ENCODE data around the gene CDHR4. TPM values are rescaled to one million over a fixed set of nuclear protein-coding genes. Genes with fewer than 3 reads are reported as not detected.

Gene CDHR4
- total RNA-seq, 2 experiments from 2014 or later = 0.32 TPM; not detected in 1

- H3K36me3 ChIP-seq (ENCODE audit: insufficient read depth, low read length) = no peaks in the 10 kb centered on the region
- no peaks in the 10 kb centered on the region for H3K9me3 ChIP-seq (ENCODE audit: low read length)
- H3K79me2 ChIP-seq (ENCODE audit: insufficient read depth, low read depth, low read length) = no peaks in the 10 kb centered on the region
- H2AFZ ChIP-seq (ENCODE audit: low read length) = no peak overlapping the region
- DNase-seq (ENCODE audit: low spot score) = no peak
- H3K4me2 ChIP-seq (ENCODE audit: low read length) = no peak overlapping the region
- H4K20me1 ChIP-seq (ENCODE audit: insufficient read depth, low read length) = no peaks in the 10 kb centered on the region
- ChIA-PET POLR2A (no interaction called here), CTCF (ENCODE audit: unreplicated experiment) (no interaction called here)
- intact Hi-C loops (cut with micrococcal nuclease; ENCODE audit: unreplicated experiment) = no loop called here
- BruUV-seq (replicated peaks) = no TSS peak
- TF ChIP-seq EZH2phosphoT487 (IDR thresholded peaks at IDR 0.05; ENCODE audit: borderline replicate concordance, low read depth, low read length) (no peak), CTCF (conservative IDR thresholded peaks at IDR 0.05; ENCODE audit: low read length) (no peak)
- H3K4me1 ChIP-seq (ENCODE audit: insufficient read depth, low read length, poor library complexity, severe bottlenecking) = peaks cover 15% of the 10 kb centered on the region
- H3K27ac ChIP-seq (ENCODE audit: low read depth, low read length, poor library complexity, severe bottlenecking) = no peak overlapping the region
- no peak overlapping the region for H3K4me3 ChIP-seq (ENCODE audit: low read depth, low read length, poor library complexity, severe bottlenecking)
- H3K9me2 ChIP-seq (ENCODE audit: insufficient read depth, low read length) = no peaks in the 10 kb centered on the region
Observed at GRCh38 chr3:49793486-49794085, 6.1 kb downstream of the CDHR4 start.

- no peak overlapping the region for H2AFZ ChIP-seq (ENCODE audit: low read length)
- no peaks in the 10 kb centered on the region for H3K9me2 ChIP-seq (ENCODE audit: insufficient read depth, low read length)
- intact Hi-C loops (cut with micrococcal nuclease; ENCODE audit: unreplicated experiment) = no loop called here
- H4K20me1 ChIP-seq (ENCODE audit: insufficient read depth, low read length) = no peaks in the 10 kb centered on the region
- peaks cover 16% of the 10 kb centered on the region for H3K4me1 ChIP-seq (ENCODE audit: insufficient read depth, low read length, poor library complexity, severe bottlenecking)
- no peak for DNase-seq (ENCODE audit: low spot score)
- ChIA-PET POLR2A (no interaction called here), CTCF (ENCODE audit: unreplicated experiment) (no interaction called here)
- TF ChIP-seq EZH2phosphoT487 (IDR thresholded peaks at IDR 0.05; ENCODE audit: borderline replicate concordance, low read depth, low read length) (no peak), CTCF (conservative IDR thresholded peaks at IDR 0.05; ENCODE audit: low read length) (no peak)
- no TSS peak for BruUV-seq (replicated peaks)
- H3K27ac ChIP-seq (ENCODE audit: low read depth, low read length, poor library complexity, severe bottlenecking) = no peak overlapping the region
- no peaks in the 10 kb centered on the region for H3K9me3 ChIP-seq (ENCODE audit: low read length)
- no peak overlapping the region for H3K4me3 ChIP-seq (ENCODE audit: low read depth, low read length, poor library complexity, severe bottlenecking)
- no peak overlapping the region for H3K4me2 ChIP-seq (ENCODE audit: low read length)
- no peaks in the 10 kb centered on the region for H3K79me2 ChIP-seq (ENCODE audit: insufficient read depth, low read depth, low read length)
- H3K36me3 ChIP-seq (ENCODE audit: insufficient read depth, low read length) = no peaks in the 10 kb centered on the region
Observed at GRCh38 chr3:49792371-49793150, 7.1 kb downstream of the CDHR4 start.

- intact Hi-C loops (cut with micrococcal nuclease; ENCODE audit: unreplicated experiment) = no loop called here
- Histone ChIP-seq H4K20me1 (ENCODE audit: insufficient read depth, low read length) (no peaks in the 10 kb centered on the region), H3K79me2 (ENCODE audit: insufficient read depth, low read depth, low read length) (no peaks in the 10 kb centered on the region), H3K27ac (ENCODE audit: low read depth, low read length, poor library complexity, severe bottlenecking) (no peak overlapping the region), H3K4me3 (ENCODE audit: low read depth, low read length, poor library complexity, severe bottlenecking) (no peak overlapping the region), H3K9me2 (ENCODE audit: insufficient read depth, low read length) (no peaks in the 10 kb centered on the region), H3K4me1 (ENCODE audit: insufficient read depth, low read length, poor library complexity, severe bottlenecking) (peaks cover 25% of the 10 kb centered on the region), H2AFZ (ENCODE audit: low read length) (no peak overlapping the region), H3K9me3 (ENCODE audit: low read length) (no peaks in the 10 kb centered on the region), H3K4me2 (ENCODE audit: low read length) (no peak overlapping the region), H3K36me3 (ENCODE audit: insufficient read depth, low read length) (no peaks in the 10 kb centered on the region)
- DNase-seq (ENCODE audit: low spot score) = no peak
- BruUV-seq (replicated peaks) = no TSS peak
- TF ChIP-seq EZH2phosphoT487 (IDR thresholded peaks at IDR 0.05; ENCODE audit: borderline replicate concordance, low read depth, low read length) = no peak
- ChIA-PET POLR2A (no interaction called here), CTCF (ENCODE audit: unreplicated experiment) (no interaction called here)
Observed at GRCh38 chr3:49791571-49791970, 8.1 kb downstream of the CDHR4 start.

Data from OCI-LY7 (cell line).